ENCODE data around the gene SCUBE2.
A peak's percentile ranks its signal among the peaks of the same experiment; 100 is the strongest.

SCUBE2 gene

DNA sequence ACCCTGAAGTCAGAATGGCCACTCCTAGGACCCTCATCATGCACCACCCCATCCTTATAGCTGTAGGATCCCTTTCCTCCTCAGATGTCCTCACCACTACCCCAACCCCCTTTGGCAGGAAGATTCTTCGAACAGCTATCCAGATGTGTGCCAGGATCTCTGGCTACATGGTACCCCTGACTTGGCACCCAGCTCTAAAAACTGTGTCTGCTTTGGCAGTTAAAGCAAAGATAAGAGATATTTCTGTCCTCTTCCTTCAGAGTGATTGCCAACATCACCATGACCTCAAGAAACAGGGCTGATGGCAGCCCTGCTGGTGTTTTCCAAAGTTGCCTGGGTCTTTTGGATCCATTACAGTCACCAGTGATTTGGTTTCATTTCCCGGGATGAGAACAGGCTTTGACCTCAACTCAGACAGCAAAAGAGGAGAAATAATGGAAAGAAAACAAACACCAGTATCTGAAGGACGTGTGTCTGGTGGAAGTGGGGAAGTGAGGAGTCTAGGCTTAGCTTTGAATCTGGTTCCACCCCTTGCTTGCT lies 83.3 kb downstream of the SCUBE2 start:
- TF ChIP-seq, protein P1, sequence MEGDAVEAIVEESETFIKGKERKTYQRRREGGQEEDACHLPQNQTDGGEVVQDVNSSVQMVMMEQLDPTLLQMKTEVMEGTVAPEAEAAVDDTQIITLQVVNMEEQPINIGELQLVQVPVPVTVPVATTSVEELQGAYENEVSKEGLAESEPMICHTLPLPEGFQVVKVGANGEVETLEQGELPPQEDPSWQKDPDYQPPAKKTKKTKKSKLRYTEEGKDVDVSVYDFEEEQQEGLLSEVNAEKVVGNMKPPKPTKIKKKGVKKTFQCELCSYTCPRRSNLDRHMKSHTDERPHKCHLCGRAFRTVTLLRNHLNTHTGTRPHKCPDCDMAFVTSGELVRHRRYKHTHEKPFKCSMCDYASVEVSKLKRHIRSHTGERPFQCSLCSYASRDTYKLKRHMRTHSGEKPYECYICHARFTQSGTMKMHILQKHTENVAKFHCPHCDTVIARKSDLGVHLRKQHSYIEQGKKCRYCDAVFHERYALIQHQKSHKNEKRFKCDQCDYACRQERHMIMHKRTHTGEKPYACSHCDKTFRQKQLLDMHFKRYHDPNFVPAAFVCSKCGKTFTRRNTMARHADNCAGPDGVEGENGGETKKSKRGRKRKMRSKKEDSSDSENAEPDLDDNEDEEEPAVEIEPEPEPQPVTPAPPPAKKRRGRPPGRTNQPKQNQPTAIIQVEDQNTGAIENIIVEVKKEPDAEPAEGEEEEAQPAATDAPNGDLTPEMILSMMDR (conservative IDR thresholded peaks at IDR 0.05; ENCODE audit: low read length), result no peak
- DNase-seq (ENCODE audit: low read depth), result no peak

DNA sequence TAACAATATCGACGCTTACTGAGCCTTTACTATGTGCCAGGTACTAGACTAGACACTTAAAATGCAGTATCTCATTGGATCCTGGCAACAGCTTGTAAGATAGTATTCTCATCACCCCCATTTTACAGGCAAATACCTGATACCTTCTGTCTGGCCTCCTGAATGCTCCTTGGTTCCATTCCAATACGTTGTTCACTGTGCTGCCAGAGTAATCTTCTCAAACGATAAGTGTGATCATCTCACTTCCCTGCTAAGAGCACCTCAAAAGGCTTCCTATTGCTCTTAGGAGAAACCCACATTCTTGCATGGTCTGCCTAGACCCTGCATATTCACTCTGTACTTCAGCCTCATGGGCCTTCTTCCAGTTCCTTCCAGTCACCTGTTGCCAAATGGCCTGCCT lies 86.3 kb downstream of the SCUBE2 start:
- TF ChIP-seq, protein P1 (conservative IDR thresholded peaks at IDR 0.05; ENCODE audit: low read length), result no peak
- DNase-seq (ENCODE audit: low read depth), result no peak
- H3K4me3 ChIP-seq (ENCODE audit: low read length), result no peak overlapping the region

More for the DNA sequence above, 83.3 kb downstream of the SCUBE2 start:
- no peak overlapping the region for H3K4me3 ChIP-seq (ENCODE audit: low read length)

DNA sequence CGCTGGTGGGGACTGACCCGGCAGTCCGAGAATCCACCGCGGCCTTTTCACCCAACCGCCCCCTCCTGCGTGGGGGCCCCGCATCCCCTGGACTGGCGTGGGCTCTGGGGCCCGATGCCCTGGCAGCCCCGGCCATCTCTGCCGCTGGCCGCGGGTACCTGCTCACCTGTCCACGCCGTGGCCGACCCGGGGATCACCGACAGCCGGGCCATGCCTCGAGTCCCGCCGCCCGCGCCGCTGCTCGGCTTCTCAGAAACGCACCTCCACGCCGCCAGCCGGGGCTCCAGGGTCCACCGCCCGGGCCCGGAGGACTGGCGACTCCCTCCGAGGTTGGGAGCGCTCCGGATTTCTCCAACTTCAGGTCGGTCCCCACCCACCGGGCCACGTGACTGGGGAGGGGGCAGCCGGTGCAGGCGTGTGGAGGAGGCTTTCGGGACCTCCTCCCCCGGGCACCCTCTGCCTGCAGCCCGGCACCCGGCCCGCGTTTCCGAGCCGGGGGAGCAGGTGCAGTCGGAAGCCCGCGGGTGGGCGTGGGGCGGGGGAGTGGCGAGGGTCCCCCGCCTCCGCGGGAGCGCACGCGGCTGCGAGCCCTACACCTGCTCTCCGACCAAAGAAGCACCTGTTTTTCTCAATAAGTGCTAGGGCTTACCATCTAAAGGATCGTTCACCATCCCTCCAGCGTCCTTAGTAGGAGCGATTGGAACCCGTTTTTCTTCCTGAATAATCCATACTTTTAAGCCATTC lies 87.0 kb downstream of the SCUBE2 start:
- H3K4me3 ChIP-seq (ENCODE audit: low read length), result peak overlapping the region; percentile 45
- TF ChIP-seq, protein P1 (conservative IDR thresholded peaks at IDR 0.05; ENCODE audit: low read length), result no peak
- no peak for DNase-seq (ENCODE audit: low read depth)

DNA sequence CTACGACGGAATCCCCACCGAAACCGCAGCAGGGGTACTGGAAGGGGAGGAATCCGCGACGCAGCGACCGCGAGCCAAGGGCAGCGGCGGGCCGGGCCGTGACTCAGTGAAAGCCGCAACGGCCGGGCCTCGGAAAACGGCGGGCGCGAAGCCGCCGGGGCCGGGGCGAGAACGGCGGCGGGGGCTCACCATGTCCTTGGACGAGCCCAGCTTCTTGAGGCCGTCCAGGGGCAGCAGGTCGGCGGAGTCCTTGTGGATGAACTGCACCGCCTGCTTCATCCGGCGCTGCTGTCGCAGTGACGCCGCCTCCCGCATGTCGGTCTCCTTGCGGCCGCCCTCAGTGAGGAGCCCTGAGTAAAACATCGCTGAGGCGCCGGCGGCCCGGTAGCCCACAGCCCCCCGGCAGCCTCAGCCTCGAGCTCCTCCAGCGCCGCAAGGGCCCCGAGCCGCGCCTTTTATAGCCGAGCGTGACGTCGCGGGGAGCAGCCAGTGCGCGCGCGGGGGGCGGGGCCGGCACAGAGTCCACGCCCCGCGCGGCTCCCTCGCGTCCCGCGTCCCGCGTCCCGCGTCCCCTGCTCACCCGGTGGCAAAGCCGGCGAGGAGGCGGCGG lies 87.7 kb downstream of the SCUBE2 start, which contains the start of gene NRIP3:
TSS of gene NRIP3 (minus strand) at position 429 of the 610 bp plus-strand sequence. CDS start at position 363, 66 bp downstream.
- TF ChIP-seq, protein P1 (conservative IDR thresholded peaks at IDR 0.05; ENCODE audit: low read length), result no peak
- peak within 1 kb of the TSS; percentile 62 for H3K4me3 ChIP-seq (ENCODE audit: low read length)
- DNase-seq (ENCODE audit: low read depth), result peak; percentile 58

DNA sequence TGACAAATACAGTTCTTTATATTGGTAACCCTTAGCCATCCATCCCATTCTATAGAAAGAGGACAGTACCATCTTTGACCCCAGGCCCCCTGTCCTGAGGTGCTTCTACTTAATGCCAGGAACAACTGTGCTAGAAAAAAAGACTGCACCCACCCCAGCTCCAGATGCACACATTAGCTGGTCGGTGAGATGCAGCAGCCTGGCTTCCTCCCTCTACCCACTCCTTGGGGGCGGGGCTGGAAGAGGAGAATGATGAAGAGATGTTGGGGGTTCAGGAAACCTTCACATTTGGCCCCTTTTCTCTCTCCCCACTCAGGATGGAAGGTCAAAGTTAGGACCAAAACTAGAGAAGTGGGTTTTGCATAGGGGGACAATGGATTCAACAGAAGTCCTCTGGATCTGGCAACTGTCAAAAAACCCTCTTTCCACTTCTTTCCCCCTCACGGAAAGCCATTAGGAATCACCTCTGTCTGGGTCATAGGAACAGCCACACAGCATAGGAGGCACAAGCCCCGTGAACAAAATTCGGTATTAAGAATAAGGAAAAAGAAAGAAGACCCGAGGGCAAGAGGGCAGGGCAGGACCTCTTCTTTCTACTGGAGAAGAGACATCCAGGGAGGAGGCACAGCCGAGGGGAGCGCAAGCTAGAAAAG lies 88.4 kb downstream of the SCUBE2 start:
- no peak for DNase-seq (ENCODE audit: low read depth)
- TF ChIP-seq, protein P1 (conservative IDR thresholded peaks at IDR 0.05; ENCODE audit: low read length), result no peak
- H3K4me3 ChIP-seq (ENCODE audit: low read length), result peak overlapping the region; percentile 62

DNA sequence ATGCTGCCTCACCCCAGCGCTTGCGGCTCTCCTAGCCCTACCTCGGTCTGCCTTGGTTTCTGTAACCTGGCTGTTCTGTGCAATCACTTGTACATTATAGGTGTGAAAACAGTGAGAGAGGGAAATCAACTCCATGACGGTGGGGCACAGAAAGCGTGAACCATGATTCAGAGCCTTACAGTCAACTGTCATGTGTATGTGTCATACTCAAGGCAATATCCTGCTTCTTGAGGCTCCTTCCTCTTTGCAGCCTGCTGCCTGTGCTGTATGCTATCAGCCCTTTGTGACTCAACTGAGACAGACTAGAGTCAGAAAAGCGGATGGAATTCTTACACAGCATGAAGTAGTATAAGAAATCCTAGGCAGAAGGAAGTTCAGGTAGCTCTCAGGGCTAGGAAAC lies 89.7 kb downstream of the SCUBE2 start:
- H3K4me3 ChIP-seq (ENCODE audit: low read length), result no peak overlapping the region
- TF ChIP-seq, protein P1 (conservative IDR thresholded peaks at IDR 0.05; ENCODE audit: low read length), result no peak
- DNase-seq (ENCODE audit: low read depth), result peak; percentile 80
